Ureter (tissue), 1 donor: ENCODE data around the gene AKAP13. TPM values are rescaled to one million over a fixed set of nuclear protein-coding genes. Genes with fewer than 3 reads are reported as not detected.
A peak's percentile ranks its signal among the peaks of the same experiment; 100 is the strongest.

ENCODE experiments used
- DNase-seq: peaks from one replicate; pipeline ENCODE4 v3.0.0-alpha.2; 2020; ENCODE audit warnings: low spot score
- total RNA-seq: library from RNA; stranded (reverse); gene quantifications from one replicate; pipeline ENCODE4 v1.2.4, GENCODE V29; 2023
- donor health status: DM: yes; HTN: yes; CAD: no.

The AKAP13 gene
- total RNA-seq, 1 donor from 2014 or later, result 264 TPM

- no peak for DNase-seq
Measured at GRCh38 chr15:85593809-85594445, 213.5 kb downstream of the AKAP13 start.

- DNase-seq, result no peak
Measured at GRCh38 chr15:85595804-85596536, 215.6 kb downstream of the AKAP13 start.

GRCh38 chr15:85597155-85597815, 216.9 kb downstream of the AKAP13 start:
- no peak for DNase-seq

- DNase-seq, result no peak
Measured at GRCh38 chr15:85598219-85598618, 217.8 kb downstream of the AKAP13 start.

GRCh38 chr15:85598718-85599398, 218.5 kb downstream of the AKAP13 start:
- DNase-seq, result no peak

GRCh38 chr15:85600001-85600400, 219.6 kb downstream of the AKAP13 start:
- no peak for DNase-seq

GRCh38 chr15:85603160-85603559, 222.8 kb downstream of the AKAP13 start:
- no peak for DNase-seq

GRCh38 chr15:85603703-85604102, 223.3 kb downstream of the AKAP13 start:
- no peak for DNase-seq

- DNase-seq, result no peak
Measured at GRCh38 chr15:85604194-85604593, 223.8 kb downstream of the AKAP13 start.

GRCh38 chr15:85606738-85607137, 226.3 kb downstream of the AKAP13 start:
- no peak for DNase-seq

- no peak for DNase-seq
Measured at GRCh38 chr15:85607141-85607806, 226.9 kb downstream of the AKAP13 start.

- no peak for DNase-seq
Measured at GRCh38 chr15:85607842-85608241, 227.4 kb downstream of the AKAP13 start.

GRCh38 chr15:85609492-85609891, 229.1 kb downstream of the AKAP13 start:
- no peak for DNase-seq

- no peak for DNase-seq
Measured at GRCh38 chr15:85611361-85611760, 231.0 kb downstream of the AKAP13 start.

- DNase-seq, result no peak
Measured at GRCh38 chr15:85614059-85614458, 233.7 kb downstream of the AKAP13 start.

- DNase-seq, result no peak
Measured at GRCh38 chr15:85615930-85616329, 235.5 kb downstream of the AKAP13 start.

- no peak for DNase-seq
Measured at GRCh38 chr15:85616549-85617110, 236.2 kb downstream of the AKAP13 start.

GRCh38 chr15:85618228-85618505, 237.8 kb downstream of the AKAP13 start:
- DNase-seq, result no peak

GRCh38 chr15:85618956-85619491, 238.6 kb downstream of the AKAP13 start:
- peak; percentile 75 for DNase-seq

GRCh38 chr15:85619992-85620689, 239.7 kb downstream of the AKAP13 start:
- DNase-seq, result no peak

- DNase-seq, result no peak
Measured at GRCh38 chr15:85620690-85621049, 240.3 kb downstream of the AKAP13 start.
